GM12873 (cell line): ENCODE results near the gene KLK2.

Source experiments
- TF ChIP-seq, protein P1 (sequence below): IDR thresholded peaks from 2 replicates; pipeline ENCODE4 v1.5.1; 2012; ENCODE audit warnings: low read depth, mild to moderate bottlenecking, moderate library complexity, low read length, control low read depth; ENCODE audit not compliant: insufficient read depth; ENCODE audit errors: missing control alignments

The KLK2 gene

DNA sequence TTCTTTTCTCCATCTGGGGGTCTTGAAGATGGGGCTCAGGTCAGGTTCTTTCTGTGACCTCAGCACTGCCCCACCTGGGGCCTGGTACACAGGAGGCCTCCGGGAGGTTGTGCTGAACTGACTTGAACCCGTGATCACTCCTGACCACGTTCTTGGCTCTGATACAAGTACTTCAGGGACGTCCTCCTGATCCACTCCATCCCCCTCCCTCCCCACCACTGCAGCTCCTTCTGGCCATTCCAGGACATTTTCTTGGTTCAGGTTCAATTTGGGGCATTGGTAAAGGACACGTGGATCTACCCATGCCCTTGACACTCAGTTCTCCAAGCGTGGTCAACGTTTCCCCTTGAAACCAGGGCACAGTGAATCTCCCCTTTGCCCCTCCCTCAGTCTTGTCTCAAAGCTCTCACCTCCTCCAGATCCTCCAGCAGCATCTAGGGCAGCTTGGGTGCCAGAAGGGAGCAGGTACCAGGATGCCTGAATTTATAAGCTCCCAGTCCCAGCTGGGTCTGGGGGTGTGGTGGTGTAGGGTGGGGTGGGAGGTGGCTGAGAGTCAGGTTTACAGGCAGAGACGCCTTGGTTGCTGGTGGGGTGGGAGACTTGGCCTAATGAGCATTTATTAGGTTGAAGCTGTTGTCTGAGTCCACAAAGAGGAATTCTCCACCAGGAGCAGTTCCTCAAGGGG, 40.0 kb upstream of the KLK2 start, which contains the start of gene KLK15:
KLK15 (minus strand) TSS at position 458 of the 685 bp plus-strand sequence. CDS start 2,082 bp downstream, outside the sequence.
- TF ChIP-seq, protein P1, sequence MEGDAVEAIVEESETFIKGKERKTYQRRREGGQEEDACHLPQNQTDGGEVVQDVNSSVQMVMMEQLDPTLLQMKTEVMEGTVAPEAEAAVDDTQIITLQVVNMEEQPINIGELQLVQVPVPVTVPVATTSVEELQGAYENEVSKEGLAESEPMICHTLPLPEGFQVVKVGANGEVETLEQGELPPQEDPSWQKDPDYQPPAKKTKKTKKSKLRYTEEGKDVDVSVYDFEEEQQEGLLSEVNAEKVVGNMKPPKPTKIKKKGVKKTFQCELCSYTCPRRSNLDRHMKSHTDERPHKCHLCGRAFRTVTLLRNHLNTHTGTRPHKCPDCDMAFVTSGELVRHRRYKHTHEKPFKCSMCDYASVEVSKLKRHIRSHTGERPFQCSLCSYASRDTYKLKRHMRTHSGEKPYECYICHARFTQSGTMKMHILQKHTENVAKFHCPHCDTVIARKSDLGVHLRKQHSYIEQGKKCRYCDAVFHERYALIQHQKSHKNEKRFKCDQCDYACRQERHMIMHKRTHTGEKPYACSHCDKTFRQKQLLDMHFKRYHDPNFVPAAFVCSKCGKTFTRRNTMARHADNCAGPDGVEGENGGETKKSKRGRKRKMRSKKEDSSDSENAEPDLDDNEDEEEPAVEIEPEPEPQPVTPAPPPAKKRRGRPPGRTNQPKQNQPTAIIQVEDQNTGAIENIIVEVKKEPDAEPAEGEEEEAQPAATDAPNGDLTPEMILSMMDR: no peak

DNA sequence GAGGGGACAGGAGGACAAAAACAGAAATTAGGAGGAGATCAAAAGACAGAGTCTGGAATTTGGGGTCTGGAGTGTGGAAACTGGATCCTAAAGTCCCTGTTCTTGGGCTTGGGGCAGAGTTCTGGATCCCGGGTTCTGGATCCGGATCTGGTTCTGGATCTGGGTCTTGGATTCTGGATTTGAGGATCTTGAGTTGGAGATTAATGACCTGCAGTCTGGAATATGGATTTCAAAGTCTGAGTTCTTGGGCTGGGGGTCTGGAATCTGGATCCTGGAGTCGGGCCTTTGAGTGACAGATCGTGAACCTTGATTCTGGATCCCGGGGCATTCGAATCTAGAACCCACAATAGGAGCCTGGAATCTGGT, 39.5 kb upstream of the KLK2 start:
- TF ChIP-seq, protein P1: no peak

DNA sequence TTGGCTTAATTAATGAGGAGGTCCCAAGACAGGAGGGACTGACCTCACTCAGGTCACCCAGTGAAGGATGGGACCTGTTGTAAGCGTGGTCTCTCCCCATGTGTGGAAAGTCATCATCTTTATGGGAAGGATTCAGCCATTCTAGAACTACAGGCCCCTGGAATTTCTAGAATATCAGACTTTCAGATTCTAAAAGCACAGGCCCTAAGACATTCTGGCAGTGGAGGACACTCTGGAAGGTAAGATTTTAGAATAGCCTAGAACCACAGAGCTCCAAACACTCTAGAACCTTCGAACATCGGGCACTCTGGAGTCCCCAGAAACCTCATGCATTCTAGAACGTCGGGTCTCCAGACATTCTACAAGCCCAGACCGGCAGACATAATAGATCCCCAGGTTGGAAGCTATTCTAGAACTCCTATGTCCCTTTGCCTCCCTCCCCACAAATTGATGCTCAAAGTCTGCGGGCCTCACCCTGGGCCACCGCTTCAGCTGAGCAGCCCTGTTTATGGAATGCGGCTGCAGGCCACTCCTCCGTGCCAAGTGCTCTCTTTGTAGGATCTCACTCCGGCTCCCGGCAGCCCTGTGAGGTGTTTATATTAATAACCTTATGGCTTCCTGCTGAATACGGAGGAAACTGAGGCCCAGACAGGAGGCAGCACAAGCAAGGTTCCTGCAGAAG, 38.0 kb upstream of the KLK2 start:
- TF ChIP-seq, protein P1: no peak

DNA sequence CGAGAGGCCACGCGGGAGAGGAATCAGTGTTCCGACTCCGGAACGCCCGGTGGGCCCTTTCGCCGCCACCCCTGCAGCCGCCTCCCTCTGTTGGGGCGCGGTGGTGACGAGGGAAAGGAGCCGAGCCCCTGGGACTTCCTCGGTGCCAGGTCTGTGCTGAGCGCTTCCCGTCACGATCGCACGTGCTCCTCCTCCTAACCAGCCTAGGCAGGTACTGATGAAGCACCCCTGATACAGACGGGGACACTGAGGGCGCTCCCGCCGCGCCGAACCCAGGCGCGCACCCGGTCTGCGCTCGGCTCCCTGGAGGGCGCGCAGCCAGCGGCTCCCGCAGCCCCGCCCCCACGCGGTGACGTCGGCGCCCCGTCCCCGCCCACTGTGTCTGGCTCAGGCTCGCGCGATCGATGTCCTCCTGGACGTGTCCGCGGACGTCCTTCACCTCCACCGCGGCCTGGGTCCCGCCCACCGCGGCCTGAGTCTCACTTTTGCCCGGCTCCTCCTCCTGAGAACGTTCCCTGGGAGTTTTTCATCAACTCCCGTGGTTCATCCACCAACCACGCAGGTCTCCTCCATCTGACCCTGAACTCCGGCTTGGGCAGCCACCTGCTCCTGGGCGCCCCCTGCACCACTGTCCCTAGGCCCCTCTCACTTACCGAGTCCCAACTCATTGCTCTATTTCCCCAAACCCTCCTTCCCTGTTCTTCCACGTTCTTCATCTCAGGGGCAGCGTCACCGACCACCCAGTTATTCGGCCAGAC, 37.3 kb upstream of the KLK2 start:
- TF ChIP-seq, protein P1: no peak

DNA sequence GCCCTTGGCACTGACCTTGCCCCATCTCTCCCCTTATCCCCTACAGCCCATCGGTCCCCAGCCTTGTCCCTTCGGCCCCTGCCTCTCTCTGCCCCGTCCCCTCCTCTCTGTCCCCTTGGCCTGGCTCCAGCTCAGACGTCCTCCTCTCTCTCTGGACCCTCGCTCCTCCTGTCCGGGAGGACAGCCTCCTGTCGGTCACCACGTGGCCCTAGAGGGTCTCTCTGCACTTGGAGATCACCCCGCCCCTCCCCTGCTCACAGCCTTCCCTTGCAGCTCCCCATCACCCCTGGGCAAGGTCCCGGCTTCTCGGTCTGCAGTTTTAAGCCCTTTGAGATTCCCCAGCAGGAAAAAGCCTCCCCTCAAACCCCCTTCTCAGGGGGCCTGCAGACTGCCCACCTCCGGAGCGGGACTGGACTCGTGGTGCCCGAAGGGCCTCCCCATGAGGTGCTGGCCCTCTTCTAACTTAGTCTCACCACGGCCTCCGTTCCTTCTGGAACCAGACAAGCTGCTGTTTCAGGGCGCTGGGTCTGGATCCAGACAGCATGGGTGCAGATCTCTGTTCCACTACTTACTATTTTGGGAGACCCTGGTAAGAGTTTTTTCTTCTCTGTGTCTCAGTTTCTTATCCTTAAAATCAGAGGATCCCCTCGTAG, 36.6 kb upstream of the KLK2 start:
- TF ChIP-seq, protein P1: no peak

DNA sequence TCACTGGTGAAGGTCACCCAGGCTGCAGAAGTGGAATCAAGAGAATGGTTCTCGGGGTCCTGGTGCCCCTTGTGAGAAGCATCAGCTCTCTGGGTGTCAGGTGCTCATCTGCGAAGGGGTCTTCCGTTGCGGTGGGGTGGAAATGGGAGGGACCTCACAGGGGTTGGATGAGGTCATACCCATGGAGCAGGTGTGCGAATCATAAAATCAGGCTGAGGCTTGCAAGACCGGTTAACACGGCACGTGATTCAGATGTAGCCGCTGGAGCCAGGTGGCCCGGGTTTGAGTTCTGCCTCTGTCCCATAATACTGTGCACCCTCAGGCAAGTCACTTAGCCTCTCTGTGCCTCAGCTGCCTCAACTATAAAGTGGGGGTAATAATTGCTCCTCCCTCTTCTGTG, 35.9 kb upstream of the KLK2 start:
- TF ChIP-seq, protein P1: no peak
